Measurements from ENCODE around the gene SPINK9.

Gene SPINK9

GRCh38 chr5:148368299-148368698, 32.9 kb downstream of the SPINK9 start:
- Histone ChIP-seq H3K36me3 (ENCODE audit: control insufficient read depth, insufficient read depth, low read length) (no peaks in the 10 kb centered on the region), H3K9me3 (ENCODE audit: control insufficient read depth, low read length) (no peaks in the 10 kb centered on the region), H3K4me1 (ENCODE audit: control insufficient read depth, insufficient read depth, low read length, poor library complexity, severe bottlenecking) (no peaks in the 10 kb centered on the region), H3K4me3 (ENCODE audit: extremely low read depth, insufficient read depth, low read length, poor library complexity, severe bottlenecking) (no peak overlapping the region), H3K27ac (ENCODE audit: low read depth, low read length, severe bottlenecking) (no peak overlapping the region)

GRCh38 chr5:148372166-148372725, 36.9 kb downstream of the SPINK9 start:
- peaks cover 5% of the 10 kb centered on the region for H3K4me1 ChIP-seq (ENCODE audit: control insufficient read depth, insufficient read depth, low read length, poor library complexity, severe bottlenecking)
- no peaks in the 10 kb centered on the region for H3K9me3 ChIP-seq (ENCODE audit: control insufficient read depth, low read length)
- 86% methylated on average over 1 of the region's 2 CpGs; no CpG with 5 or more reads in 1 of the 2 experiments for WGBS, 2 experiments (ENCODE audit: insufficient coverage in 2 of 2)
- no peak overlapping the region for H3K4me3 ChIP-seq (ENCODE audit: extremely low read depth, insufficient read depth, low read length, poor library complexity, severe bottlenecking)
- H3K36me3 ChIP-seq (ENCODE audit: control insufficient read depth, insufficient read depth, low read length), result no peaks in the 10 kb centered on the region
- no peak overlapping the region for H3K27ac ChIP-seq (ENCODE audit: low read depth, low read length, severe bottlenecking)

- Histone ChIP-seq H3K4me3 (ENCODE audit: extremely low read depth, insufficient read depth, low read length, poor library complexity, severe bottlenecking) (no peak overlapping the region), H3K27ac (ENCODE audit: low read depth, low read length, severe bottlenecking) (no peak overlapping the region), H3K9me3 (ENCODE audit: control insufficient read depth, low read length) (no peaks in the 10 kb centered on the region), H3K4me1 (ENCODE audit: control insufficient read depth, insufficient read depth, low read length, poor library complexity, severe bottlenecking) (peaks cover 5% of the 10 kb centered on the region), H3K36me3 (ENCODE audit: control insufficient read depth, insufficient read depth, low read length) (no peaks in the 10 kb centered on the region)
These were observed 37.5 kb downstream of the SPINK9 start for GRCh38 chr5:148372893-148373292.

- Histone ChIP-seq H3K4me3 (ENCODE audit: extremely low read depth, insufficient read depth, low read length, poor library complexity, severe bottlenecking) (no peak overlapping the region), H3K4me1 (ENCODE audit: control insufficient read depth, insufficient read depth, low read length, poor library complexity, severe bottlenecking) (peaks cover 5% of the 10 kb centered on the region), H3K9me3 (ENCODE audit: control insufficient read depth, low read length) (peaks cover 11% of the 10 kb centered on the region), H3K27ac (ENCODE audit: low read depth, low read length, severe bottlenecking) (no peak overlapping the region), H3K36me3 (ENCODE audit: control insufficient read depth, insufficient read depth, low read length) (no peaks in the 10 kb centered on the region)
- 0% methylated on average over 1 of the region's 3 CpGs for WGBS, 2 experiments (ENCODE audit: insufficient coverage in 2 of 2)
These were observed 39.5 kb downstream of the SPINK9 start for GRCh38 chr5:148374690-148375360.

- peaks cover 11% of the 10 kb centered on the region for H3K9me3 ChIP-seq (ENCODE audit: control insufficient read depth, low read length)
- no peak overlapping the region for H3K4me3 ChIP-seq (ENCODE audit: extremely low read depth, insufficient read depth, low read length, poor library complexity, severe bottlenecking)
- WGBS, 2 experiments (ENCODE audit: insufficient coverage in 2 of 2), result 71 to 88% methylated on average over 1 of the region's 4 CpGs
- H3K36me3 ChIP-seq (ENCODE audit: control insufficient read depth, insufficient read depth, low read length), result no peaks in the 10 kb centered on the region
- no peak overlapping the region for H3K27ac ChIP-seq (ENCODE audit: low read depth, low read length, severe bottlenecking)
- peaks cover 5% of the 10 kb centered on the region for H3K4me1 ChIP-seq (ENCODE audit: control insufficient read depth, insufficient read depth, low read length, poor library complexity, severe bottlenecking)
These were observed 40.8 kb downstream of the SPINK9 start for GRCh38 chr5:148376198-148376597.

GRCh38 chr5:148378670-148379069, 43.3 kb downstream of the SPINK9 start:
- H3K36me3 ChIP-seq (ENCODE audit: control insufficient read depth, insufficient read depth, low read length), result no peaks in the 10 kb centered on the region
- peaks cover 13% of the 10 kb centered on the region for H3K4me1 ChIP-seq (ENCODE audit: control insufficient read depth, insufficient read depth, low read length, poor library complexity, severe bottlenecking)
- H3K4me3 ChIP-seq (ENCODE audit: extremely low read depth, insufficient read depth, low read length, poor library complexity, severe bottlenecking), result no peak overlapping the region
- 84 to 95% methylated on average over 2 to 3 of the region's 3 CpGs for WGBS, 2 experiments (ENCODE audit: insufficient coverage in 2 of 2)
- no peak overlapping the region for H3K27ac ChIP-seq (ENCODE audit: low read depth, low read length, severe bottlenecking)
- H3K9me3 ChIP-seq (ENCODE audit: control insufficient read depth, low read length), result peaks cover 11% of the 10 kb centered on the region

GRCh38 chr5:148379340-148379739, 44.0 kb downstream of the SPINK9 start:
- H3K4me3 ChIP-seq (ENCODE audit: extremely low read depth, insufficient read depth, low read length, poor library complexity, severe bottlenecking), result no peak overlapping the region
- peaks cover 13% of the 10 kb centered on the region for H3K4me1 ChIP-seq (ENCODE audit: control insufficient read depth, insufficient read depth, low read length, poor library complexity, severe bottlenecking)
- no peak overlapping the region for H3K27ac ChIP-seq (ENCODE audit: low read depth, low read length, severe bottlenecking)
- H3K36me3 ChIP-seq (ENCODE audit: control insufficient read depth, insufficient read depth, low read length), result no peaks in the 10 kb centered on the region
- H3K9me3 ChIP-seq (ENCODE audit: control insufficient read depth, low read length), result peaks cover 11% of the 10 kb centered on the region

- Histone ChIP-seq H3K27ac (ENCODE audit: low read depth, low read length, severe bottlenecking) (no peak overlapping the region), H3K9me3 (ENCODE audit: control insufficient read depth, low read length) (peaks cover 11% of the 10 kb centered on the region), H3K4me1 (ENCODE audit: control insufficient read depth, insufficient read depth, low read length, poor library complexity, severe bottlenecking) (peaks cover 20% of the 10 kb centered on the region), H3K4me3 (ENCODE audit: extremely low read depth, insufficient read depth, low read length, poor library complexity, severe bottlenecking) (no peak overlapping the region), H3K36me3 (ENCODE audit: control insufficient read depth, insufficient read depth, low read length) (peaks cover 10% of the 10 kb centered on the region)
- 86 to 90% methylated on average over 2 of the region's 3 CpGs for WGBS, 2 experiments (ENCODE audit: insufficient coverage in 2 of 2)
These were observed 46.5 kb downstream of the SPINK9 start for GRCh38 chr5:148381906-148382305.

- H3K9me3 ChIP-seq (ENCODE audit: control insufficient read depth, low read length), result peaks cover 11% of the 10 kb centered on the region
- WGBS, 2 experiments (ENCODE audit: insufficient coverage in 2 of 2), result 75 to 95% methylated on average over 2 to 3 of the region's 4 CpGs
- peaks cover 16% of the 10 kb centered on the region for H3K36me3 ChIP-seq (ENCODE audit: control insufficient read depth, insufficient read depth, low read length)
- peaks cover 20% of the 10 kb centered on the region for H3K4me1 ChIP-seq (ENCODE audit: control insufficient read depth, insufficient read depth, low read length, poor library complexity, severe bottlenecking)
- H3K27ac ChIP-seq (ENCODE audit: low read depth, low read length, severe bottlenecking), result peak overlapping the region; percentile 87
- H3K4me3 ChIP-seq (ENCODE audit: extremely low read depth, insufficient read depth, low read length, poor library complexity, severe bottlenecking), result peak overlapping the region; percentile 83
These were observed 47.6 kb downstream of the SPINK9 start for GRCh38 chr5:148382961-148383360.

GRCh38 chr5:148383564-148384379, 48.4 kb downstream of the SPINK9 start, which contains the start of gene FBXO38:
TSS of gene FBXO38 (plus strand) at chr5:148383958. CDS start at chr5:148394777, 10,819 bp downstream.
- Histone ChIP-seq H3K27ac (ENCODE audit: low read depth, low read length, severe bottlenecking) (peak within 1 kb of the TSS; percentile 87), H3K36me3 (ENCODE audit: control insufficient read depth, insufficient read depth, low read length) (peaks cover 24% of the 10 kb centered on the region), H3K4me3 (ENCODE audit: extremely low read depth, insufficient read depth, low read length, poor library complexity, severe bottlenecking) (peak within 1 kb of the TSS; percentile 83), H3K9me3 (ENCODE audit: control insufficient read depth, low read length) (peaks cover 4% of the 10 kb centered on the region), H3K4me1 (ENCODE audit: control insufficient read depth, insufficient read depth, low read length, poor library complexity, severe bottlenecking) (peaks cover 20% of the 10 kb centered on the region)
- WGBS, 2 experiments (ENCODE audit: insufficient coverage in 2 of 2), result 0 to 1% methylated on average over 18 to 30 of the region's 45 CpGs

GRCh38 chr5:148384380-148384737, 49.0 kb downstream of the SPINK9 start:
- peaks cover 20% of the 10 kb centered on the region for H3K4me1 ChIP-seq (ENCODE audit: control insufficient read depth, insufficient read depth, low read length, poor library complexity, severe bottlenecking)
- peaks cover 30% of the 10 kb centered on the region for H3K36me3 ChIP-seq (ENCODE audit: control insufficient read depth, insufficient read depth, low read length)
- peak overlapping the region; percentile 87 for H3K27ac ChIP-seq (ENCODE audit: low read depth, low read length, severe bottlenecking)
- H3K9me3 ChIP-seq (ENCODE audit: control insufficient read depth, low read length), result no peaks in the 10 kb centered on the region
- H3K4me3 ChIP-seq (ENCODE audit: extremely low read depth, insufficient read depth, low read length, poor library complexity, severe bottlenecking), result peak overlapping the region; percentile 83
- WGBS, 2 experiments (ENCODE audit: insufficient coverage in 2 of 2), result 11 to 13% methylated on average over 3 to 6 of the region's 6 CpGs

Data from mesodermal cell (in vitro differentiated cells).